Smooth muscle cell of the pulmonary artery (primary cell): ENCODE data around the gene KIF19. TPM values are rescaled to one million over a fixed set of nuclear protein-coding genes. Genes with fewer than 3 reads are reported as not detected.

Source experiments
- total RNA-seq: library from RNA; depleted of rRNA; stranded (reverse); fragments of >200 nt; gene quantifications from 2 replicates; pipeline ENCODE4 v1.2.3, GENCODE V29; 2014

The KIF19 gene, protein sequence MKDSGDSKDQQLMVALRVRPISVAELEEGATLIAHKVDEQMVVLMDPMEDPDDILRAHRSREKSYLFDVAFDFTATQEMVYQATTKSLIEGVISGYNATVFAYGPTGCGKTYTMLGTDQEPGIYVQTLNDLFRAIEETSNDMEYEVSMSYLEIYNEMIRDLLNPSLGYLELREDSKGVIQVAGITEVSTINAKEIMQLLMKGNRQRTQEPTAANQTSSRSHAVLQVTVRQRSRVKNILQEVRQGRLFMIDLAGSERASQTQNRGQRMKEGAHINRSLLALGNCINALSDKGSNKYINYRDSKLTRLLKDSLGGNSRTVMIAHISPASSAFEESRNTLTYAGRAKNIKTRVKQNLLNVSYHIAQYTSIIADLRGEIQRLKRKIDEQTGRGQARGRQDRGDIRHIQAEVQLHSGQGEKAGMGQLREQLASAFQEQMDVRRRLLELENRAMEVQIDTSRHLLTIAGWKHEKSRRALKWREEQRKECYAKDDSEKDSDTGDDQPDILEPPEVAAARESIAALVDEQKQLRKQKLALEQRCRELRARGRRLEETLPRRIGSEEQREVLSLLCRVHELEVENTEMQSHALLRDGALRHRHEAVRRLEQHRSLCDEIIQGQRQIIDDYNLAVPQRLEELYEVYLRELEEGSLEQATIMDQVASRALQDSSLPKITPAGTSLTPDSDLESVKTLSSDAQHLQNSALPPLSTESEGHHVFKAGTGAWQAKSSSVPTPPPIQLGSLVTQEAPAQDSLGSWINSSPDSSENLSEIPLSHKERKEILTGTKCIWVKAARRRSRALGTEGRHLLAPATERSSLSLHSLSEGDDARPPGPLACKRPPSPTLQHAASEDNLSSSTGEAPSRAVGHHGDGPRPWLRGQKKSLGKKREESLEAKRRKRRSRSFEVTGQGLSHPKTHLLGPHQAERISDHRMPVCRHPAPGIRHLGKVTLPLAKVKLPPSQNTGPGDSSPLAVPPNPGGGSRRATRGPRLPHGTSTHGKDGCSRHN
- not detected in 2 replicates for total RNA-seq

GRCh38 chr17:74325743-74326379, at the start of gene KIF19:
Gene KIF19 (plus strand): TSS chr17:74326226. CDS start chr17:74326350, 124 bp downstream.

GRCh38 chr17:74361230-74362068, 35.4 kb downstream of the KIF19 start, which contains the start of gene BTBD17:
Gene BTBD17 (minus strand): TSS chr17:74361868. CDS start chr17:74361819, 49 bp downstream.

DNA sequence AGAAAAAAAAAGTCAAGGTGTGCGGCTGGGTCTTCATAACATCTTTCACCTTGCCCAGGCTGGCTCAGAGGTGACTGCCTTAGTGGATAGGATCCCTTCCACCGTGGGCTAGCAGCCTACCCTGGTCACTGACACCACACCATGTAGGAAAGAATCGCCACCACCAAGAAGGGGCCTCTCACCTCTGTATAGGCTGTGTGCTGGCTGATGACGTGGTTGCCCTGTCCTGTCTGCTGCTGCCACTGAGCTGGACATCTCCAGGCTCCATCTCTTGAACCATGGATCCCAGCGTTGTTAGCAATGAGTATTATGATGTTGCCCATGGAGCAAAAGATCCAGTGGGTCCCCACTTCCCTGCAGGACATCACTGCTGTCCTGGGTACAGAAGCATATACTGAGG, 41.2 kb downstream of the KIF19 start, which contains the start of gene GPR142:
Gene GPR142 (plus strand): TSS at position 301 of the 400 bp plus-strand sequence. CDS start 2,035 bp downstream, outside the sequence.

Other genes starting within 250 kb of the KIF19 start
- 1,145 and 1,229 TPM in 2 replicates for gene RPL38, start 122.5 kb upstream of the KIF19 start, total RNA-seq
- gene TTYH2, start 112.7 kb upstream of the KIF19 start, total RNA-seq = 1.8 TPM in 2 replicates
- not detected in 2 replicates for gene DNAI2, start 52.0 kb upstream of the KIF19 start, total RNA-seq
- not detected in 2 replicates for gene BTBD17, start 35.6 kb downstream of the KIF19 start, total RNA-seq
- 0.26 TPM in 1 of 2 replicates, not detected in the other for gene GPR142, start 41.3 kb downstream of the KIF19 start, total RNA-seq
- gene GPRC5C, start 105.9 kb downstream of the KIF19 start, total RNA-seq = 13.8 and 15.0 TPM in 2 replicates
- gene CD300A, start 140.4 kb downstream of the KIF19 start, total RNA-seq = not detected in 2 replicates
- gene CD300LB, start 205.2 kb downstream of the KIF19 start, total RNA-seq = not detected in 2 replicates
- gene CD300C, start 219.9 kb downstream of the KIF19 start, total RNA-seq = not detected in 2 replicates
- not detected in 2 replicates for gene CD300H, start 241.3 kb downstream of the KIF19 start, total RNA-seq